ENCODE results near the gene CLEC4M.
"Not testable (repeated sequence)": the region's sequence is repeated elsewhere in the genome, so short reads cannot be mapped to it uniquely, and the experiment has no call there.

Gene CLEC4M

DNA sequence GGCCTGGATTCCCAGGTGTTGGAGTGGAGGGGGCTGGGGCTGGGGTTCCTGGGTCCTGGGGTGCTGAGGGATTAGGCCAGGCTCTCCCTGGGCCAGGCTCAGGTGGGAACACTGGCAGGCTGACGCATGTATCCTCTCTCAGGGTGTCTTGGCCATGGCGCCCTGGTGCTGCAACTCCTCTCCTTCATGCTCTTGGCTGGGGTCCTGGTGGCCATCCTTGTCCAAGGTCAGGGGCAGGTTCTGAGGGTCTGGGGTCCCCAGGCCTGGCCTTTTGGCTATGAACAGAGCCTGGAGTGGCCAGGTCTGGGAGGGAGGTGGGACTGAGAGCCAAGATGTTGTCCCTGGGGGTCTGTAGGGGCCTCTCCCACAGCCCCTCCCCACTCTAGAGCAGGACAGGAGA, 2.0 kb downstream of the CLEC4M start:
- not testable (repeated sequence) for H3K4me3 ChIP-seq (ENCODE audit: low read length); H3K4me1 ChIP-seq (ENCODE audit: control insufficient read depth, low read length); H4K20me1 ChIP-seq (ENCODE audit: control insufficient read depth, insufficient read depth, low read depth, low read length); H3K9me3 ChIP-seq (ENCODE audit: control insufficient read depth, insufficient read depth, low read length); H3K79me2 ChIP-seq (ENCODE audit: control insufficient read depth, low read length); H3K4me2 ChIP-seq (ENCODE audit: low read length); H3F3A ChIP-seq (ENCODE audit: control insufficient read depth, insufficient read depth); H3K27me3 ChIP-seq (ENCODE audit: control insufficient read depth, low read length); H3K9me2 ChIP-seq (replicated peaks; ENCODE audit: control insufficient read depth, low read length); H3K27ac ChIP-seq (ENCODE audit: low read depth, low read length); H3K36me3 ChIP-seq (ENCODE audit: control insufficient read depth, low read length)

DNA sequence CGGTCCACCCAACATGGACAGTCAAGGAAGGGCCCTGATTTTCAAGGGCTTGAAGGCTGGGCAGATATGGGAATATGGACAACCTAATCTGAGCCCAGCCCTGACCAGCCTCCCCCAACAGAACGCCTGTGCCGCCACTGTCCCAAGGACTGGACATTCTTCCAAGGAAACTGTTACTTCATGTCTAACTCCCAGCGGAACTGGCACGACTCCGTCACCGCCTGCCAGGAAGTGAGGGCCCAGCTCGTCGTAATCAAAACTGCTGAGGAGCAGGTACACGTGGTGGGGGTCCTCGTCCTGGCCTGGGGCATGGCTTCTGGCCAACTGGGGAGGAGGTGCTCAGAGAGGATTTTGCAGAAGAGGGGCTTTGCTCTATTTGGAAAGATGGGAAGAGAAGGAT, 3.5 kb downstream of the CLEC4M start:
- Histone ChIP-seq H3K36me3 (ENCODE audit: control insufficient read depth, low read length) (no peaks in the 10 kb centered on the region), H3K79me2 (ENCODE audit: control insufficient read depth, low read length) (no peaks in the 10 kb centered on the region), H3F3A (ENCODE audit: control insufficient read depth, insufficient read depth) (no peaks in the 10 kb centered on the region), H3K4me2 (ENCODE audit: low read length) (no peak overlapping the region), H3K4me1 (ENCODE audit: control insufficient read depth, low read length) (no peaks in the 10 kb centered on the region; the same call in 1 of the 2 replicates), H3K27ac (ENCODE audit: low read depth, low read length) (no peak overlapping the region), H3K9me3 (ENCODE audit: control insufficient read depth, insufficient read depth, low read length) (no peaks in the 10 kb centered on the region), H3K9me2 (replicated peaks; ENCODE audit: control insufficient read depth, low read length) (no peaks in the 10 kb centered on the region), H3K27me3 (ENCODE audit: control insufficient read depth, low read length) (no peaks in the 10 kb centered on the region; the same call in 1 of the 2 replicates), H4K20me1 (ENCODE audit: control insufficient read depth, insufficient read depth, low read depth, low read length) (no peaks in the 10 kb centered on the region), H3K4me3 (ENCODE audit: low read length) (no peak overlapping the region)
- TF ChIP-seq, protein P1, sequence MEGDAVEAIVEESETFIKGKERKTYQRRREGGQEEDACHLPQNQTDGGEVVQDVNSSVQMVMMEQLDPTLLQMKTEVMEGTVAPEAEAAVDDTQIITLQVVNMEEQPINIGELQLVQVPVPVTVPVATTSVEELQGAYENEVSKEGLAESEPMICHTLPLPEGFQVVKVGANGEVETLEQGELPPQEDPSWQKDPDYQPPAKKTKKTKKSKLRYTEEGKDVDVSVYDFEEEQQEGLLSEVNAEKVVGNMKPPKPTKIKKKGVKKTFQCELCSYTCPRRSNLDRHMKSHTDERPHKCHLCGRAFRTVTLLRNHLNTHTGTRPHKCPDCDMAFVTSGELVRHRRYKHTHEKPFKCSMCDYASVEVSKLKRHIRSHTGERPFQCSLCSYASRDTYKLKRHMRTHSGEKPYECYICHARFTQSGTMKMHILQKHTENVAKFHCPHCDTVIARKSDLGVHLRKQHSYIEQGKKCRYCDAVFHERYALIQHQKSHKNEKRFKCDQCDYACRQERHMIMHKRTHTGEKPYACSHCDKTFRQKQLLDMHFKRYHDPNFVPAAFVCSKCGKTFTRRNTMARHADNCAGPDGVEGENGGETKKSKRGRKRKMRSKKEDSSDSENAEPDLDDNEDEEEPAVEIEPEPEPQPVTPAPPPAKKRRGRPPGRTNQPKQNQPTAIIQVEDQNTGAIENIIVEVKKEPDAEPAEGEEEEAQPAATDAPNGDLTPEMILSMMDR (IDR thresholded peaks at IDR 0.05; ENCODE audit: low read depth, low read length, poor library complexity, severe bottlenecking): no peak
- no peak for TF ChIP-seq EZH2phosphoT487 (IDR thresholded peaks at IDR 0.05; ENCODE audit: borderline replicate concordance, low read length)

DNA sequence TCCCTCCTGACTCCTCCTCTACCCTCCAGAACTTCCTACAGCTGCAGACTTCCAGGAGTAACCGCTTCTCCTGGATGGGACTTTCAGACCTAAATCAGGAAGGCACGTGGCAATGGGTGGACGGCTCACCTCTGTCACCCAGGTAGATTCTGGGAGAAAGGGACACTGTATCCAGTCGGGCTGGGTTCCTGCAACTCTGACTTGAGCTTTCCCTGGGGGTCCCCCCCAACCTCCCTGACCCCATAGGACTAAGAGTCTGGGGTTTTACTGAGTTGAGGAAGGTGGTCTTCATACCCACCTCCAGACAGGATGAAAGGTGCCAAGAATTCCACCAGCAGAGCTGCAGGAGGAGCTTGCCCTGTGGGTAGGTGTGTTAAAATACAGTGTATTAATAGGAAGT, 4.4 kb downstream of the CLEC4M start:
- H3K79me2 ChIP-seq (ENCODE audit: control insufficient read depth, low read length): no peaks in the 10 kb centered on the region
- H3F3A ChIP-seq (ENCODE audit: control insufficient read depth, insufficient read depth): no peaks in the 10 kb centered on the region
- H3K27me3 ChIP-seq (ENCODE audit: control insufficient read depth, low read length): no peaks in the 10 kb centered on the region; the same call in 1 of the 2 replicates
- H3K9me3 ChIP-seq (ENCODE audit: control insufficient read depth, insufficient read depth, low read length): no peaks in the 10 kb centered on the region
- no peak for TF ChIP-seq EZH2phosphoT487 (IDR thresholded peaks at IDR 0.05; ENCODE audit: borderline replicate concordance, low read length)
- TF ChIP-seq, protein P1 (IDR thresholded peaks at IDR 0.05; ENCODE audit: low read depth, low read length, poor library complexity, severe bottlenecking): no peak
- no peaks in the 10 kb centered on the region for H3K9me2 ChIP-seq (replicated peaks; ENCODE audit: control insufficient read depth, low read length)
- no peaks in the 10 kb centered on the region for H4K20me1 ChIP-seq (ENCODE audit: control insufficient read depth, insufficient read depth, low read depth, low read length)
- no peak overlapping the region for H3K27ac ChIP-seq (ENCODE audit: low read depth, low read length)
- no peak overlapping the region for H3K4me3 ChIP-seq (ENCODE audit: low read length)
- H3K4me1 ChIP-seq (ENCODE audit: control insufficient read depth, low read length): no peaks in the 10 kb centered on the region; the same call in 1 of the 2 replicates
- no peaks in the 10 kb centered on the region for H3K36me3 ChIP-seq (ENCODE audit: control insufficient read depth, low read length)
- no peak overlapping the region for H3K4me2 ChIP-seq (ENCODE audit: low read length)

DNA sequence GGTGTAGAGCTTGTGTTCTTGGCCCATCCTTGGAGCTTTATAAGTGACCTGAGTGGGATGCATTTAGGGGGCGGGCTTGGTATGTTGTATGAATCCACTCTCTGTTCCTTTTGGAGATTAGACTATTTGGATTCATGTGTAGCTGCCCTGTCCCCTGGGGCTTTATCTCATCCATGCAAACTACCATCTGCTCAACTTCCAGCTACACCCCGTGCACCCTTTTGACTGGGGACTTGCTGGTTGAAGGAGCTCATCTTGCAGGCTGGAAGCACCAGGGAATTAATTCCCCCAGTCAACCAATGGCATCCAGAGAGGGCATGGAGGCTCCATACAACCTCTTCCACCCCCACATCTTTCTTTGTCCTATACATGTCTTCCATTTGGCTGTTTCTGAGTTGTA, 6.1 kb downstream of the CLEC4M start:
- no peaks in the 10 kb centered on the region for H4K20me1 ChIP-seq (ENCODE audit: control insufficient read depth, insufficient read depth, low read depth, low read length)
- no peaks in the 10 kb centered on the region for H3K9me3 ChIP-seq (ENCODE audit: control insufficient read depth, insufficient read depth, low read length)
- no peaks in the 10 kb centered on the region; the same call in 1 of the 2 replicates for H3K27me3 ChIP-seq (ENCODE audit: control insufficient read depth, low read length)
- no peaks in the 10 kb centered on the region for H3K79me2 ChIP-seq (ENCODE audit: control insufficient read depth, low read length)
- no peak overlapping the region for H3K4me3 ChIP-seq (ENCODE audit: low read length)
- H3K4me1 ChIP-seq (ENCODE audit: control insufficient read depth, low read length): peaks cover 4% of the 10 kb centered on the region; the same call in 1 of the 2 replicates
- no peak overlapping the region for H3K27ac ChIP-seq (ENCODE audit: low read depth, low read length)
- TF ChIP-seq EZH2phosphoT487 (IDR thresholded peaks at IDR 0.05; ENCODE audit: borderline replicate concordance, low read length): no peak
- TF ChIP-seq, protein P1 (IDR thresholded peaks at IDR 0.05; ENCODE audit: low read depth, low read length, poor library complexity, severe bottlenecking): no peak
- no peaks in the 10 kb centered on the region for H3K36me3 ChIP-seq (ENCODE audit: control insufficient read depth, low read length)
- H3F3A ChIP-seq (ENCODE audit: control insufficient read depth, insufficient read depth): no peaks in the 10 kb centered on the region
- H3K4me2 ChIP-seq (ENCODE audit: low read length): no peak overlapping the region
- H3K9me2 ChIP-seq (replicated peaks; ENCODE audit: control insufficient read depth, low read length): no peaks in the 10 kb centered on the region

All from DOHH2 (cell line).